SIG-M5 (cell line): ENCODE data around the gene ZNF497.
A peak's percentile ranks its signal among the peaks of the same experiment; 100 is the strongest.
"Not testable (repeated sequence)": the region's sequence is repeated elsewhere in the genome, so short reads cannot be mapped to it uniquely, and the experiment has no call there.

Experiments used
- DNase-seq: peaks from one replicate; lab custom pipeline; 2025; lab: John Stamatoyannopoulos, UW

The ZNF497 gene

DNA sequence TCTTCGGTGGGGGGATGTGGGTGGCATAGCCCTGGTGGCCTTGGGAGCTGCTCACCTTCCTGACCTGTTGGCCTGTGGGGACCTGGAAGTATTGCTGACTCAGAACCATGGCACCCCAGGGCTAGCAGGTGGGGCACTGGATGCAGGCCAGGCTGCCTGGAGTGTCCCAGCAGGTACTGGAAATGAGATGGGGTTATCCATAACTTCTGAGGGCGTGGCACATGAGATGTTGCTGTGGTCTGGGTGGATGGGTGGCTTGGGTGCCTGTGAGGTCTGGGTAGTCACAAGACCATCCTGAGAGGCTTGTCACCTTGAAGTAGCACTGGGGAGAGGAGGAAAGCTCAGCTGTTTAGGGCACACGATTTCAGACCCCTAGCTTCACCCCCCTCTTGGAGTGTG, 32.3 kb upstream of the ZNF497 start:
- no peak for DNase-seq

DNA sequence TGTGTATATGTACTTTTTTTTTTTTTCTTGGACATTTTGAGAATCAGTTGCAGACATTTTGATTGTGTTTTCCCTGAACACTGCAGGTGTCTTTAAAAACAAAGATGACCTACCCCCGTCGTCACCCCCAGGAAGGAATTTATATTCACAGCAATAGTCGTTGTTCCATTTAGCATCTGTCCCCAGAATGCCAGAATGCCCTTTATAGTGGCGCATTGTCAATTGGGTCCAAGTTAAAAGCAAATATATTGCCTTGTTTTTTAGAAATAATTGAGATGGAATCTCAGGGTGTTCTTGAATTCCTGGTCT, 31.1 kb upstream of the ZNF497 start:
- no peak for DNase-seq

DNA sequence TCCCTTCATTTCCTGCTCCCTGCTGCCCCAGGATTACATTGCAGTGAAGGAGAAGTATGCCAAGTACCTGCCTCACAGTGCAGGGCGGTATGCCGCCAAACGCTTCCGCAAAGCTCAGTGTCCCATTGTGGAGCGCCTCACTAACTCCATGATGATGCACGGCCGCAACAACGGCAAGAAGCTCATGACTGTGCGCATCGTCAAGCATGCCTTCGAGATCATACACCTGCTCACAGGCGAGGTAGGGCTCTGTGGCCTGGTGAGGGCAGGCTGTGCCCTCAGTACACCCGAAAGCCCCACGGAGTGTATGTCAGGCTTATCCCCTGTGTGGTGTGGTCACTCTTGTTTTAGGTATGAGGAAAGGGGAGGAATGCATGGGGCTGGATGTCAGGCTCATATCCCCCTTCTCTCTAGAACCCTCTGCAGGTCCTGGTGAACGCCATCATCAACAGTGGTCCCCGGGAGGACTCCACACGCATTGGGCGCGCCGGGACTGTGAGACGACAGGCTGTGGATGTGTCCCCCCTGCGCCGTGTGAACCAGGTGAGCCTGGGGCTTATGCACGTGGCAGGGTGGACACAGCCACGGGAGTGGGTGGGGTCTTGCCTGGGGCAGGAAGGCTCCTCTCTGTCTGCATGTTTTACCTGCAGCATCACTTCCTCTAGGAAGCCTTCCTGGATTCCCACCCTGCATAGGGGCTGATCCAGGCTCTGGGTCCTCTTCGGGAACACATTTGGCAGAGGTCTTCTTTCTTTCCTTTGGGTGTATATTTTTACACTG, 30.6 kb upstream of the ZNF497 start:
- no peak for DNase-seq

DNA sequence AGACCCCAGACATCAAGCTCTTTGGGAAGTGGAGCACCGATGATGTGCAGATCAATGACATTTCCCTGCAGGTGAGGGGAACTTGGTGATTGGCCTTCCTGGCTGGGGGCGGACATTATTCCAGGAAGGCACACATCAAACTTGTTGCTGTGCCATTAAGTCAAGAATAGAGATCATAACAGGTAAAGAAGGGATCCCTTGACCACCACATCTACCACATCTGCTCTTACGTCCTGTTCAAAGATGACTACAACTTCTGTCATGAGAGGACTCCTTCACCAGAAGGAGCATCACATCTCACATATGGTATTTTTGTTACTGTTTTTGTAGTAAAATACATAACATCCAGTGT, 25.6 kb upstream of the ZNF497 start:
- no peak for DNase-seq

DNA sequence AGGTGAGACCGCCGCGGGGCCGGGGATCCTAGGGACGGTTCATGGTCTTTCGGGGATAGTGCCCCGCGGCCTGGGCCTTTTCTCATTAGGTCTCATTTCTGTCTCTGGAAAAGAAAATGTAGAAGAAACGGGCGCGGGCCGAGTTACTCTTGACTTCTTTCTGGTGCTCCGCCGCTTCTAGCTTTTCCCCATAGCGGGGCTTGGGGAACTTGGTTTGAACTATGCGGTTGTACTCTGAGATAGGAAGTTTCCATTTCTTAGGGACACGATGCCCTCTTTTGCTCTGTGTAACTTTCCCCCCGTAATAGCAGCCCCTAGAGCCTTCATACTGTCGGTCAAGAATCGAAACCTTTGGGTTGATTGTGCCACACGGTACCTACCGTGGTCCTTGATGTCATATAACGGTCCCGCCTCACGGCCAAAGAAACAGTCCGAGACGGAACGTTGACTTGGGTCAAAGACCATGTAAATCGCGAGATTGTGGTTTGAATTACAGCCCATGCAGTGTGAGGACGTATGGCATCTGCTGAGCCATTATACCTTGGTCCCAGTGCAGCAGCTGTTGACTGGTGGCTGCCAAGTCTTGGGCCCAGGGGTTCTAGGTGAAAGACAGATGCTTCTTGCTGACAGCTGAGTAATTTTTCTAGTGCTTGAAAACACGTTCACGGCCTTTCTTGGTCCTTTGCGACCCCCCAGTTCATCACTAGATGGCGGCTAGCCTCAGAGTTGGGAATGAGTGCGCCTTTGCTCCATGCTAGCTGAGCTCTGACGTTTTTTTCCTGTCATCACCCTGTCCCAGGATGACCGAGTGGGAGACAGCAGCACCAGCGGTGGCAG, 25.0 kb upstream of the ZNF497 start:
- no peak for DNase-seq

DNA sequence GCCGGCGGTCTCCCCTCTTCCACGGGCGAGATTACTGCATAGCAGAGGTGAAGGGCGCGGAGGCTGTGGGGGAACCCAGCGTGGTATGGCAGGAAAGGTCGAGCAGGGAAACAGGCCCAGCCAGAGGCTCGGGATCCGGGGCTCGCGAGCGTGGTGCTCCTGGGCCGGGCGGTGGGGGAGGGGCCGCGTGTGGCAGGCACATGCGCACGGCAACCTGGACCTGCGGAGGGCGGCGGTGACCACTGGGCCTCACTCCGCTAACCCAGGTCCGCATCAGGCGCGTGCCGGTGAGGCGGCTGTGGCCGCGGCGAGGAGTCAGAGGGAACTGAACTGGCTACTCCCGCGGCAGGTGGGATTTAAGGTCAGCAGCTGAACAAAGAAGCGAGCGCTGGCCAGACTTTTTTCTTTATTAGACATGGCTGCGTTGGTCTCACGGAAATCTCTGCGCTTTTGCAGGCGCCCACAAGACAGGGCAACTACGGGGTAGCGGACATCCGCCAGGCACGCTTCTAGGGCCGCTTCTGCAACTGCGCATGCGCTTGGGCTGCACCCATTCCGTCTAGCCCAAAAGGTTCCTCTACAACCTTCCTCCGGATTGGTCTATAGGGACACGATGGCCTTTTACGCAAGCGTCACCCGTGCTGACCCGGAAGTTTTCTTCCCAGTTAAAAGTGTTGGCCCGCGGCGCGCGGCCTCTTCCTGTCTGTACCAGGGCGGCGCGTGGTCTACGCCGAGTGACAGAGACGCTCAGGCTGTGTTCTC, 24.2 kb upstream of the ZNF497 start, which contains the start of gene RPS5:
TSS of gene RPS5 (plus strand) at position 694 of the 762 bp plus-strand sequence. CDS start 869 bp downstream, outside the sequence.
- DNase-seq: peak; percentile 76

DNA sequence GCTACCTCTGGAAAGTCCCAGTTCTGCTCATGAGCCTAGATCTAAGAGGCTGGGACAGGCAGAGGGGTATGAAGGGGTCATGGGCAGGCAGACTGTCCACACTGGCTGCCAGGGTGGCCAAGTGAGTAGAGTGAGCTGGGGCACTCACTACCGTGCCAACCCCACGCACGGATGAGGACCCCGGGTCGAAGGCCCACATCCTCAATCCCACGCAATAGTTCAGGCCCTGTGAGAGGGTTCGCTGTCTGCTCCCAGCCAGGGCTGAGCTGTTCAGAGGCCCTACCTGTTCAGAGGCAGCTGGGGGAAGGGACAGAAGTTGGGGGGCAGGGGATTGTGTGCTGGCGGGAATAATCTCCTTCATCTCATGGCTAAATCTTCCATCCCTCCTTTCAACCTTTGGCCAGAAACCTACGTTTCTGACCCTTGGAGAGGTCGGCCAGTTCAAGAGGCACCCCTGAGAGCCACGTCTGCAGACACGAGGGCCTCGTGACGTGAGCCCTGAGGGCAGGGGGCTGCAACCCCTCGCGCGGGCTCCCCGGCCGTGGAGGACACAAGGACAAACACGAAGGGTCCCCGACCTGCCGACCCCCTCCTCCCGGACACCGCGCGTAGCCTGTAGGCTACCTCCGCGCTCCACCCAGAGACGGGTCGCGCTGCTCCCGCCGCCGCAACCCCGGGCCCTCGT, 23.5 kb upstream of the ZNF497 start:
- no peak for DNase-seq

DNA sequence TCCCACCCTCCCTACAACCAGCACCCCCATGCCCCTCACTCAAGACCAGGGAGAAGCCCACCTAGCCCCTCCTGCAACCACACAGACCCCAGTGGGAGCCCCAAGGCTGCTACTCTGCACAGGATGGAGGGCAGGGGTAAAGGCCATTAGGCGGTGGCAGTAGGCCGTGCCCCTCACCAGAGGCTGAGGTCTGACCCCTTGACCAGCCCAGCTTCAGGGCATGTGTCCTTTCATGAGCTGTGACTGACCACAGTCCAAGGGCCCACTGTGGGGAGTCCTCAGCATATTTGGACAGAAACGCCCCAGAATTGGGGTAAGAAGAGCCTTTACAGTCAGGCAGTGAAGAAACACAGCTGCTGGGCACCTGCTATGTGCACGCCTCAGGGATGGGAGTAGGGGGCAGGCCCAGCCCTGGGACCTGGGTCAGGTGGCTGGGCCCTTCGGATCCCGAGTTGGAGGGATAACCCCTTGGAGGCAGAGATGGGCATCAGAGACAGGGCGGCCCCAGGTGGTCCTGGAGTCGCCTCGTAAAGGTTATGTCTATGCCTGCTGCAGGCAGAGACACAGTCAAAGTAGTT, 22.9 kb upstream of the ZNF497 start:
- no peak for DNase-seq

DNA sequence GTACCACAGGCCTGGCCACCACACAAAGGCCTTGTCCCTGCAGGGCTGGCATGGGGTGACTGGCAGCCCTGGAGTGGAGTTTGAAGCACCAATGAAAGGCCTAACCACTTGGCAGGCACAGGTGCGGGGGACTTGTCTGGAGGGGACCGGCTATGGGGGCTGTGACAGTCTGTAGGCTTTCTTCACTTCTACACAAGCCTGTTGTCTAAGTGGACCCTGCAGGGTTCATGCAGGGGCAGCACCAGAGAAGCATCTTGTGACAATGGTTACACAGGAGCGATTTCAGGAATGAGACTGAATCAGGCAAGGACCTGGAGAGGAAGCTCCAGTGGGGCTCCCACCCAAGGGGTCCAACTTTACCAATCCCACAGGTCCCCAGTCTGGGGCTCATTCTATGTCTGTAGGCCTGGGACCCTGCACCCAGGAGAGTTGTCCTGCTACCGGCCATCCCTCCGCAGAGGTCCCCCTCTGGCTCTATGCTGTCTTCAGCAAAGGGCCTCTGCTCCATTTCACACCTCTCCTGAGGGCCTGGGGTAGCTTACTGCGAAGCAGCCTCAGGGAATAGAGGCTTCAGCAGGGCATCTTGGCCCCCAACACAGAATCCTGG, 20.5 kb upstream of the ZNF497 start:
- no peak for DNase-seq

DNA sequence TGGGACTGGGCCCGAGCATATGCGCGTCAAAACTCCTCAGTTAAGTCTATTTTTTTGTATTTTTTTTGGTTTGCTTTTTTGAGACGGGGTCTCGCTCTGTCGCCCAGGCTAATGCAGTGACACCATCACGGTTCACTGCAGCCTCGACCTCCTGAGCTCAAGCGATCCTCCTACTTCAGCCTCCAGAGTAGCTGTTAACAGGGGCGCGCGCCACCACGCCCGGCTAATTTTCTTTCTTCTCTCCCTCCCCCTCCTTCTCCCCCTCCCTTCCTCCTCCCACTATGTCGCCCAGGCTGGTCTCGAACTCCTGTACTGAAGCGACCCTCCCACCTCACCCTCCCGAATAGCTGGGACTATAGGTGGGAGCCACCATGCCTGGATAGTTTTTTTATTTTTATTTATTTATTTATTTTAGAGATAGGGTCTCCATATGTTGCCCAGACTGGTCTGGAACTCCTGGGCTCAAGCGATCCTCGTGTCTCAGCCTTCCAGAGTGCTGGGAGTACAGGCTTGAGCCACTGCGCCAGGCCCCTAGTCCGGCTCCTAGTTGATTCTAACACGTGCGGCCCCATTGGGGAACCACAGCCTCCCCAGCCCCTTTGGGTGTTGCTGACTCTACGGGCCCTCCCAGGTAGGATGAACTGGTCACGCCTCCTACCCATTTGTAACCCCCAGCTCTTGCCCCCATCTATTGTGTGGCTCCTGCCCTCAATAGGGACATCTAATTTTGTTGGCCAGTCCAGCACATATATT, 19.1 kb upstream of the ZNF497 start:
- no peak for DNase-seq

DNA sequence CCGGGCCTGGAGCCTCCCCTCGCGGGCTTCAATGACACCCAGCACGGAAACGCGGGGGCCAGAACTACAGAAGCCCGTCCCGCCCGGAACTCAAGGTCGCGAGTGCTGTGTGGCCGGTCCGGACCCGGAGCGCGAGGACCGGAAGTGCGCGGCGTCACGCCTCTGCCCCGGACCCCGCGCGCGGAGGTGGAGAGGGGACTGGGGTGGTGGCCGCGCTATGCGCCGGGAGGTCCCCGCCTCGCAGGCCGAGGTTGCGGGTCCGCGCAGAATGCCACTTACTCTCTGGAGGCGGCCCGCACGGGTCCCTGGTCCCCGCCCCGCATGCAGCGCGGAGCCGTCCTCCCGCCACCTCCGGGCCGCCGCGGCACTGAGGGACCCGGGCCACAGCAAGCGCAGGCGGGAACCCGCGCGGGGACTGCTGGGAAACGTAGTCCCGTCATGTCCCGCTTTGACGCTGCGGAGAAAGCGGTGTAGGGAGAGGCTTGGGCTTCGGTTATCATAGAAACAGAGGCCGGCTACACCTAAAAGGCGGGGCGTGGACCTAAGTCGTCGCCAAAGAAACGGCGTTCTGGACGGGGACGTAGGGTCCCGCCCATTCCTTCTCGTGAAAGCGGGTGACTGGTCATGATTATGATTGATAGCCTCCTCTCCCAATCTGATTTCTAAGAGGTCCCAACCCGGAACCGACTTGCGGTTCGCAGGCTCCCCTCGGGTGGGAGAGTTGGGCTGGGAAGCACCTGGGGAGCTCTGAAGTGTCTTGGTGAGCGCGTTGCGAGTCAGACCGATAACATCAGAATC, 18.3 kb upstream of the ZNF497 start, which contains the start of gene ZNF837:
TSS of gene ZNF837 (minus strand) at position 369 of the 798 bp plus-strand sequence. CDS start 11,698 bp downstream, outside the sequence.
- DNase-seq: peak; percentile 95

DNA sequence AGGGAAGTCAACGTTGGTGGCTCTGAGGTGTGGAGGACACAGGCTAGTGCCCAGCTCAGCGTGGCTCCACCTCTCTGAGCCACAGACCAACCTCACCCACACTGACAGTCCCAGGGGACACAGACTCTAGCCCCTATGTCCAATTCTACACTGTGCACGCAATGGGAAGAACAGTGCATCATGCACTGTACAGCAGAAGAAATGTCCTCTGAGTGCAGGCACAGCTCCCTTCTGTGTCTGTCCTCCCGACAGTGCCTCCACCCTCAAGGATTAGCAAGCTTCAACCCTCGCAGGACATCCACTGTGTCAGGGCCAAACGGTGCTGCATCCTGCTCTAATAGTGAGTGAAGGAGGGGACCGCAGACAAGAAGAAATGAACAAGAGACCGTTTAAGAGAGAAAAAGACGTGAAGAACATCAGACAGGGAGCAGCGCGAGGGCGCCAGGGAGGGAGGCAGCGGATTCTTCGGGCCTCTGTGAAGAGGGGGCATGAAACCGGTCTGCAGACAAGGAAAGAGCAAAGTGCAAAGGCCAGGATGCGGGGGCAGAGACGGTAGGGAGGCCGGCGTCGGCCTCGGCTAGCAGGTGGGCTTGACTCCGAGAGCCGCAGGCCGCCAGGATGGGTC, 17.6 kb upstream of the ZNF497 start:
- no peak for DNase-seq

DNA sequence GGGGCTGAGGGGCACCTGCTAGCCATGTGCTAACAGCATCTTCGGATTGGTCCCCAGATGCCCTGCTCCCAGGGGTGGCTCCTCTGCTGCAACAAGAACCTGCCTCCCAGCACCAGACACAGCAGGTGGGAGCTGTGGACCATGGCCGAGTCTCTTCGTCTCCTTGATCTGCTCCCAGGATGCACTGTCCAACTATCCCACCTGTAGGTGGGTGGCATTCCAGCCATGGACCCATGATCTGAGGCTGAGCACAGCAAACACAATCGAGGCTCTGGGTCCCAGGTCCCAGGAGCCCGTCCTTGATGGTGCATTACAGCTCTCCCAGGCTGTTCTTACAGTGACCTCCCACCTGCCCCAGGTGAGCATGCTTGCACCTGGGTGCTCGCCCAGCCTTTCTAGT, 16.7 kb upstream of the ZNF497 start:
- no peak for DNase-seq

DNA sequence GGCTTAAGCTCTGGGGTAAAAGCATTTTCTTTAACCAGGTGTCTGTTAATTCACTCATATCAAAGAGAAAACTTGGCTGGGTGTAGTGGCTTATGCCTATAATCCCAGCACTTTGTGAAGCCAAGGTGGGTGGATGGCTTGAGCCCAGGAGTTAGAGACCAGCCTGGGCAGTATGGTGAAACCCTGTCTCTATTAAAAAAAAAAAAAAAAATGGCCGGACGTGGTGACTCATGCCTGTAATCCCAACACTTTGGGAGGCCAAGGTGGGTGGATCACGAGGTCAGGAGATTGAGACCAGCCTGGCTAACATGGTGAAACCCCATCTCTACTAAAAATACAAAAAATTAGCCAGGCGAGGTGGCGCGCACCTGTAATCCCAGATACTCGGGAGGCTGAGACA, 14.2 kb upstream of the ZNF497 start:
- not testable (repeated sequence) for DNase-seq

DNA sequence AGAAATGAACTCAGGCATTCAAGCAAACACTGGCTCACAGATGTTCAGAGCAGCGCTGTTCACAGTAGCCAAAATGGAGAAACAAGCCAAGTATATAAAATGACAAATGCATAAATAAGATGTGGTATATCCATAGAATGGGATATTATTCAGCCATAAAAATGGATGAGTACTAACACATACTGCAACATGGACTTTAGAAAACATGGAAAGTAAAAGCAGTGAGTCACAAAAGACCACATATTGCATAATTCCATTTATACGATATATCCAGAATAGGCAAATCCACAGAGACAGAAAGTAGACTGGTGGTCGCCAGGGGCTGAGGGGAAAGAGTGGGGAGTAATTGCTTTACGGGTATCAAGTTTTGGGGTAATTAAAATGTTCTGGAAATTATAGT, 11.6 kb upstream of the ZNF497 start:
- DNase-seq: no peak

DNA sequence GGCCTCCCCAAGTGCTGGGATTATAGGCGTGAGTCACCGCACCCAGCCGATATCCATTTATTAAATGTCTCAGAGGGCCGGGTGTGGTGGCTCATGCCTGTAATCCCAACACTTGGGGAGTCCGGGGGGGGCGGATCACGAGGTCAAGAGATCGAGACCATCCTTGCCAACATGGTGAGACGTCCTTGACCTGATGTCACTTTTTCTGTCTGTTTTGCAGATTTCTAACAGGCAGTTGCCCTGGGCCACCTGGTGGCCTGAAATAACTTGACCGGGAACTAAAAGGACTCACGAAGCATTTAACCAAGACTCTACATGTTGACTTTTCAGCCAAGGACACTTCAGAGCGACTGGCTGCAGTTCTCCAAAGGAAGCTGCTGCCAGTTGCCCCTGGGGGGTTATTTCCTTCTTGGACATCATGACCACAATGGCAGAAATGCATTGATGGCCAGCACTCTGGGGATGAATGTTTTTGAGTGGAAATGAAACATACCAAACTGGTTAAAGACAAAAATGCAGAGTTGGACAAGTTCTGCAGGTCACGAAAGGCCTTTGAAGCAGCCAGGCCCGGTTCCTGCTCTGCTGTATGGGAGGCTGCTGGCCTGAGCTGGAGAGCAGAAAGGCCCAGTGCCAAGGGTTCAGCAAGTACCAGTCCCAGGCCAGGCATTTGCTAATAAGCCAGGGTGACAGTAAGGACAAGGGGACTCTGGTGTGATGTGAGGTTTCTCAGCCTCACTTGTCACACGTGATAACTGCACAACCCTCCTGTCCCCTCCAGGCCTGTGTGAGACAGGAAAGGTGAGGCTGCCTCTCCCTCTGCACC, 10.0 kb upstream of the ZNF497 start:
- DNase-seq: no peak

DNA sequence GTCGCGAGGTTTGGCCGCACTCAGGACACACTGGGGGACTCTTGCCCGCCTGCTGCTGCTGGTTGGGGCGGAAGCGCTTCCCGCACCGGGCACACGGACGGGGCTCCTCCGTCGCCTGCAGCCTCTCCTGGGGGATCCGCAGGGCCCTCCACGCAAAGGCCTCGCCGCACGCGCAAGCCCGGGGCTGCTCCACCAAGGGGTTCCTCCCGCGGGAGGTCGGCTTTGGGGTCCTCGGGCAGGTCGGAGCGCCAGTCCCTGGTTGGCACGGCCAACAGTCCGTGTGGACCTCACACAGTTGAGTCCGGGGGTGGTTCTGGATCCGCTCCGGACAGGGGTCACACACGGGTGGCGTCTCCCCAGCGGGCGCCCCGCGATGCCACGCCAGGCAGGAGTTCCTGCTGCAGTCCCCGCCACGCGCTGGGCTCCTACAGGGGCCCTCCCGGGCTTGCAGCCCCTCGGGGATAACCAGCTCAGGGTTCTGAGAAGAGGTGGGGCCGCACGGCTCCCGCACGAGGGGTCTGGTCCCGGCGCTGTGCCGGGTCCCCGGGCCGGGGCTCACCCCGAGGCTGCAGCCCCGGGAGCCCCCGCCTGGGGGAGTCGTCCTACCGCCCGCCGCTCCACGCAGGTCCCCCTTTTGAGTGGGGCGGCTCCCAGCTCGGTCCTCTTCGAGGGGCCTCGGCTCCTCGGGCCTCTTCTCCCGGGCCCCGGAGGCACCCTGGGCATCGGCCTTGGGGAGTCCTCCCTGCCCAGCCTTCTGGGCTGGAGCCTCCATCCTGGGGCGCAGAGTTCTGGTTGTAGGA, 6.2 kb upstream of the ZNF497 start:
- DNase-seq: no peak
